ENCODE data around the gene SIRT4.

- TF ChIP-seq CTCF (IDR thresholded peaks at IDR 0.05; ENCODE audit: insufficient read depth, low read depth, low read length) (peak; percentile 98), EZH2 (IDR thresholded peaks at IDR 0.05; ENCODE audit: insufficient read depth, low read length) (no peak)
Measured at GRCh38 chr12:120301962-120302815, at the start of gene SIRT4.
